IPS-15b (cell line): ENCODE data around the gene HAAO.

Source experiments
- H3K27me3 ChIP-seq: one replicate; pipeline ENCODE4 v1.6.1; 2013; ENCODE audit warnings: low read length; ENCODE audit not compliant: control insufficient read depth, insufficient read depth
- H3K36me3 ChIP-seq: one replicate; pipeline ENCODE4 v1.6.1; 2013; ENCODE audit warnings: low read length; ENCODE audit not compliant: control insufficient read depth, insufficient read depth
- H3K4me1 ChIP-seq: one replicate; pipeline ENCODE4 v1.6.1; 2013; ENCODE audit warnings: mild to moderate bottlenecking, low read length; ENCODE audit not compliant: control insufficient read depth, insufficient read depth
- H3K4me3 ChIP-seq: one replicate; pipeline ENCODE4 v1.5.1; 2013; ENCODE audit warnings: low read depth, low read length
- H3K9ac ChIP-seq: one replicate; pipeline ENCODE4 v1.6.1; 2013; ENCODE audit warnings: low read depth, mild to moderate bottlenecking, low read length
- H3K9me3 ChIP-seq: one replicate; pipeline ENCODE4 v1.6.1; 2013; ENCODE audit warnings: mild to moderate bottlenecking, low read length; ENCODE audit not compliant: control insufficient read depth, insufficient read depth

HAAO gene

GRCh38 chr2:42724886-42725285 lies 67.5 kb downstream of the HAAO start:
- H3K9me3 ChIP-seq, result no peaks in the 10 kb centered on the region
- no peak overlapping the region for H3K9ac ChIP-seq
- H3K36me3 ChIP-seq, result no peaks in the 10 kb centered on the region
- no peak overlapping the region for H3K4me3 ChIP-seq
- peaks cover 3% of the 10 kb centered on the region for H3K4me1 ChIP-seq
- no peaks in the 10 kb centered on the region for H3K27me3 ChIP-seq

- Histone ChIP-seq H3K9ac (no peak overlapping the region), H3K9me3 (no peaks in the 10 kb centered on the region), H3K4me3 (no peak overlapping the region), H3K4me1 (peaks cover 3% of the 10 kb centered on the region), H3K27me3 (no peaks in the 10 kb centered on the region), H3K36me3 (no peaks in the 10 kb centered on the region)
These were observed 68.9 kb downstream of the HAAO start for GRCh38 chr2:42723465-42723864.

- no peaks in the 10 kb centered on the region for H3K36me3 ChIP-seq
- H3K4me3 ChIP-seq, result no peak overlapping the region
- H3K9me3 ChIP-seq, result no peaks in the 10 kb centered on the region
- H3K9ac ChIP-seq, result no peak overlapping the region
- peaks cover 3% of the 10 kb centered on the region for H3K4me1 ChIP-seq
- H3K27me3 ChIP-seq, result no peaks in the 10 kb centered on the region
These were observed 69.8 kb downstream of the HAAO start for GRCh38 chr2:42722320-42723190.

GRCh38 chr2:42721898-42722297 lies 70.5 kb downstream of the HAAO start:
- H3K4me3 ChIP-seq, result no peak overlapping the region
- no peaks in the 10 kb centered on the region for H3K9me3 ChIP-seq
- H3K36me3 ChIP-seq, result no peaks in the 10 kb centered on the region
- no peak overlapping the region for H3K9ac ChIP-seq
- H3K27me3 ChIP-seq, result no peaks in the 10 kb centered on the region
- H3K4me1 ChIP-seq, result peaks cover 3% of the 10 kb centered on the region
